ENCODE measurements around the gene RGS14. TPM values are rescaled to one million over a fixed set of nuclear protein-coding genes. Genes with fewer than 3 reads are reported as not detected.

RGS14 gene
- total RNA-seq, 4 donors from 2014 or later, result 3.7 to 18.3 (median 11.9) TPM

GRCh38 chr5:177310757-177311391, 46.9 kb upstream of the RGS14 start:
- H3K27me3 ChIP-seq, result no peaks in the 10 kb centered on the region
- peak overlapping the region in 1 of 4 donors; percentile 79 for H3K27ac ChIP-seq (replicated peaks in 1 of 4)
- no peak for DNase-seq (ENCODE audit: extremely low spot score)
- peak overlapping the region; percentile 54 to 72 (median 61) for H3K4me3 ChIP-seq
- peaks cover 8 to 23% (median 20%) of the 10 kb centered on the region in 4 donors for H3K36me3 ChIP-seq
- H3K9me3 ChIP-seq, result no peaks in the 10 kb centered on the region
- peaks cover 20 to 45% (median 27%) of the 10 kb centered on the region in 4 donors for H3K4me1 ChIP-seq
- intact Hi-C loops (cut with DNase I), result loop anchor here (10.0 kb wide), 1 partner anchor 144 kb away; no protein-coding TSS in a partner anchor
- TF ChIP-seq, protein P1, sequence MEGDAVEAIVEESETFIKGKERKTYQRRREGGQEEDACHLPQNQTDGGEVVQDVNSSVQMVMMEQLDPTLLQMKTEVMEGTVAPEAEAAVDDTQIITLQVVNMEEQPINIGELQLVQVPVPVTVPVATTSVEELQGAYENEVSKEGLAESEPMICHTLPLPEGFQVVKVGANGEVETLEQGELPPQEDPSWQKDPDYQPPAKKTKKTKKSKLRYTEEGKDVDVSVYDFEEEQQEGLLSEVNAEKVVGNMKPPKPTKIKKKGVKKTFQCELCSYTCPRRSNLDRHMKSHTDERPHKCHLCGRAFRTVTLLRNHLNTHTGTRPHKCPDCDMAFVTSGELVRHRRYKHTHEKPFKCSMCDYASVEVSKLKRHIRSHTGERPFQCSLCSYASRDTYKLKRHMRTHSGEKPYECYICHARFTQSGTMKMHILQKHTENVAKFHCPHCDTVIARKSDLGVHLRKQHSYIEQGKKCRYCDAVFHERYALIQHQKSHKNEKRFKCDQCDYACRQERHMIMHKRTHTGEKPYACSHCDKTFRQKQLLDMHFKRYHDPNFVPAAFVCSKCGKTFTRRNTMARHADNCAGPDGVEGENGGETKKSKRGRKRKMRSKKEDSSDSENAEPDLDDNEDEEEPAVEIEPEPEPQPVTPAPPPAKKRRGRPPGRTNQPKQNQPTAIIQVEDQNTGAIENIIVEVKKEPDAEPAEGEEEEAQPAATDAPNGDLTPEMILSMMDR (IDR thresholded peaks at IDR 0.05), result no peak
- TF ChIP-seq POLR2A (IDR thresholded peaks at IDR 0.05; ENCODE audit: low read depth) (no peak), POLR2AphosphoS5 (IDR thresholded peaks at IDR 0.05) (no peak), EP300 (IDR thresholded peaks at IDR 0.05) (no peak)
- 17% methylated on average over 20 of the region's 20 CpGs for WGBS

GRCh38 chr5:177311392-177311722, 46.4 kb upstream of the RGS14 start:
- Histone ChIP-seq H3K4me3 (peak overlapping the region; percentile 54 to 72 (median 61)), H3K9me3 (no peaks in the 10 kb centered on the region), H3K27ac (replicated peaks in 1 of 4) (peak overlapping the region in 1 of 4 donors; percentile 79), H3K4me1 (peaks cover 20 to 45% (median 26%) of the 10 kb centered on the region in 4 donors), H3K27me3 (no peaks in the 10 kb centered on the region), H3K36me3 (peaks cover 8 to 18% (median 15%) of the 10 kb centered on the region in 4 donors)
- no peak for DNase-seq (ENCODE audit: extremely low spot score)
- TF ChIP-seq, protein P1 (IDR thresholded peaks at IDR 0.05), result no peak
- TF ChIP-seq EP300 (IDR thresholded peaks at IDR 0.05), result no peak
- TF ChIP-seq POLR2A (IDR thresholded peaks at IDR 0.05; ENCODE audit: low read depth), result no peak
- TF ChIP-seq POLR2AphosphoS5 (IDR thresholded peaks at IDR 0.05), result no peak
- WGBS, result 0% methylated on average over 3 of the region's 23 CpGs
- intact Hi-C loops (cut with DNase I), result loop anchor here (10.0 kb wide), 1 partner anchor 143 kb away; no protein-coding TSS in a partner anchor

- no peaks in the 10 kb centered on the region for H3K27me3 ChIP-seq
- no peaks in the 10 kb centered on the region for H3K9me3 ChIP-seq
- H3K27ac ChIP-seq (replicated peaks in 1 of 4), result peak within 1 kb of the TSS in 3 of 4 donors; percentile 13 to 79 (median 60)
- TF ChIP-seq POLR2AphosphoS5 (IDR thresholded peaks at IDR 0.05), result peak in 1 of 2 donors; percentile 63
- TF ChIP-seq, protein P1 (IDR thresholded peaks at IDR 0.05), result no peak
- TF ChIP-seq POLR2A (IDR thresholded peaks at IDR 0.05; ENCODE audit: low read depth), result no peak
- no peak for TF ChIP-seq EP300 (IDR thresholded peaks at IDR 0.05)
- 2% methylated on average over 24 of the region's 78 CpGs for WGBS
- peak within 1 kb of the TSS; percentile 54 to 72 (median 61) for H3K4me3 ChIP-seq
- peak; percentile 99 for DNase-seq (ENCODE audit: extremely low spot score)
- peaks cover 20 to 45% (median 26%) of the 10 kb centered on the region in 4 donors for H3K4me1 ChIP-seq
- H3K36me3 ChIP-seq, result peaks cover 4 to 12% (median 9%) of the 10 kb centered on the region in 4 donors
- intact Hi-C loops (cut with DNase I), result loop anchor here (10.0 kb wide), 1 partner anchor 143 kb away; no protein-coding TSS in a partner anchor
Measured at GRCh38 chr5:177311723-177312648, 45.7 kb upstream of the RGS14 start, which contains the start of gene MXD3. MXD3 (minus strand) TSS chr5:177311898; CDS start chr5:177311830, 68 bp downstream.

DNA sequence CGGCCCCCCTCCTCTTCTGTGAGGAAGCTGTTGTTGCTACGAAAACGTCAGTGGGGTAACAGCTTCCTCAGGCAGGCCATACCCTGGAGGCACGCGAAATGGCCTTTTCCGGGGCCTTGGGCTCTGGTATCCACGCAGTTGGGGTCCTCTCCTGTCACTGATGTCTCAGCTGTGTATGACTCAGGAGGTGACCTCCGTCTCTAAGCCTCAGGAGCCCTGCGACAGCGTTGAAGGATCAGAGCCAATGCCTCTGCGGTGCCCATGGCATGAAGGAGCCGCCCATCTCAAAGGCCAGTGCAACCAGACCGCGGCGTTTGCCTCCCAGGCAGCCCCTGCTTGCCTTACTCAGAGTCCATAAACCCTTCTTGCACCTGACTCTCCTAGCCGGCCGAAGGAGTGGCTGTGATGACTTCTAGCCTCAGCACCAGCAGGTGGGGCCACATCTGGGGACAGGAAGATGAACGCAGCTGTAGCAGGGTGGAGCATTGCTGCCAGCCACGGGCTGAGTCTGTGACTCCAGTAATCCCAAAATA, 45.0 kb upstream of the RGS14 start:
- H3K27ac ChIP-seq (replicated peaks in 1 of 4), result no peak overlapping the region
- H3K36me3 ChIP-seq, result peaks cover 0 to 8% (median 6%) of the 10 kb centered on the region in 4 donors
- intact Hi-C loops (cut with DNase I), result loop anchor here (10.0 kb wide), 1 partner anchor 142 kb away; no protein-coding TSS in a partner anchor
- DNase-seq (ENCODE audit: extremely low spot score), result no peak
- TF ChIP-seq POLR2A (IDR thresholded peaks at IDR 0.05; ENCODE audit: low read depth) (no peak), POLR2AphosphoS5 (IDR thresholded peaks at IDR 0.05) (no peak), EP300 (IDR thresholded peaks at IDR 0.05) (no peak)
- TF ChIP-seq, protein P1 (IDR thresholded peaks at IDR 0.05), result no peak
- peak overlapping the region; percentile 54 to 72 (median 61) for H3K4me3 ChIP-seq
- 1% methylated on average over 8 of the region's 19 CpGs for WGBS
- H3K4me1 ChIP-seq, result peaks cover 20 to 40% (median 26%) of the 10 kb centered on the region in 4 donors
- H3K9me3 ChIP-seq, result no peaks in the 10 kb centered on the region
- H3K27me3 ChIP-seq, result no peaks in the 10 kb centered on the region
